ENCODE data around the gene MAP2K4. TPM values are rescaled to one million over a fixed set of nuclear protein-coding genes. Genes with fewer than 3 reads are reported as not detected.

The MAP2K4 gene
- total RNA-seq, 1 experiment from 2014 or later: 46.1 TPM

DNA sequence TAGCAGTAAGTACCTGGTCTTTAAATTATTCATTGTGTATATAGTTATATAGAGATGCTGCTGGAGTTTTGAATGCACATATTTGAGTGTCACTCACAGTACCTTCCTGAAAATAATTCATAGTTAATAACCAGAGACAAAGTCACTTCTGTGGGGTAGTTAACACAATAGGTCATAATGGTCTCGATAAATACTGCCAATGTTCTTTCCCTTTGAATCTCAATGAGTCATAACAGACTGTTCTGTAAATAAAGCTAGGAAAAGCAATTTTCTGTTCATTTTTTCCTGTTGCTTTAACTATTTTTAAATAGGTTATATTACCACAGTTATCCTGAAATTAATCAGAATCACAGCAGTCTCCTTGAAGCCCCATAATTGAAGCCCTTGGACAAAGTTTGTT lies 87.2 kb downstream of the MAP2K4 start:
- no peaks in the 10 kb centered on the region for H3K23me2 ChIP-seq (ENCODE audit: insufficient read length, low read depth, low read length, poor library complexity, severe bottlenecking)
- no peak overlapping the region for H3K56ac ChIP-seq (ENCODE audit: insufficient read length, low read depth, low read length)
- H2BK15ac ChIP-seq (ENCODE audit: low read depth, low read length): no peak overlapping the region
- Mint-ChIP-seq H3K4me1 (peaks cover 5 to 6% of the 10 kb centered on the region in 2 experiments), H3K9me3 (no peaks in the 10 kb centered on the region), H3K27ac (no peak overlapping the region), H3K27me3 (ENCODE audit: low read depth) (no peaks in the 10 kb centered on the region), H3K36me3 (ENCODE audit: insufficient read depth in 1 of 3, low read depth in 3 of 3) (peaks cover 8 to 22% (median 15%) of the 10 kb centered on the region in 3 experiments; a peak in 6 of 7 replicates), H3K4me3 (no peak overlapping the region)
- no peak overlapping the region for H2BK120ac ChIP-seq (ENCODE audit: low read depth, low read length, poor library complexity, severe bottlenecking)
- no peaks in the 10 kb centered on the region; the same call in 1 of the 2 replicates for H3K79me2 ChIP-seq (ENCODE audit: insufficient read depth, low read length)
- H2AK5ac ChIP-seq (ENCODE audit: insufficient read length, low read length): no peak overlapping the region
- no peaks in the 10 kb centered on the region for H4K20me1 ChIP-seq (ENCODE audit: control insufficient read depth, insufficient read depth, insufficient read length)
- no peak overlapping the region for H3K4me2 ChIP-seq (ENCODE audit: insufficient read depth, insufficient read length, low read length)
- H4K91ac ChIP-seq (ENCODE audit: insufficient read length, low read depth, low read length): no peak overlapping the region
- no peaks in the 10 kb centered on the region for H3K9me3 ChIP-seq (ENCODE audit: control insufficient read depth, low read depth, low read length)
- H4K5ac ChIP-seq (ENCODE audit: insufficient read length, low read depth, low read length): no peak overlapping the region
- no peak for DNase-seq
- no CpG with 5 or more reads among the region's 1 CpG for WGBS (ENCODE audit: extremely low coverage, insufficient read length, low lambda C conversion rate)
- H3K9ac ChIP-seq (ENCODE audit: extremely low read depth, insufficient read length, low read length): no peak overlapping the region
- TF ChIP-seq, protein P1, sequence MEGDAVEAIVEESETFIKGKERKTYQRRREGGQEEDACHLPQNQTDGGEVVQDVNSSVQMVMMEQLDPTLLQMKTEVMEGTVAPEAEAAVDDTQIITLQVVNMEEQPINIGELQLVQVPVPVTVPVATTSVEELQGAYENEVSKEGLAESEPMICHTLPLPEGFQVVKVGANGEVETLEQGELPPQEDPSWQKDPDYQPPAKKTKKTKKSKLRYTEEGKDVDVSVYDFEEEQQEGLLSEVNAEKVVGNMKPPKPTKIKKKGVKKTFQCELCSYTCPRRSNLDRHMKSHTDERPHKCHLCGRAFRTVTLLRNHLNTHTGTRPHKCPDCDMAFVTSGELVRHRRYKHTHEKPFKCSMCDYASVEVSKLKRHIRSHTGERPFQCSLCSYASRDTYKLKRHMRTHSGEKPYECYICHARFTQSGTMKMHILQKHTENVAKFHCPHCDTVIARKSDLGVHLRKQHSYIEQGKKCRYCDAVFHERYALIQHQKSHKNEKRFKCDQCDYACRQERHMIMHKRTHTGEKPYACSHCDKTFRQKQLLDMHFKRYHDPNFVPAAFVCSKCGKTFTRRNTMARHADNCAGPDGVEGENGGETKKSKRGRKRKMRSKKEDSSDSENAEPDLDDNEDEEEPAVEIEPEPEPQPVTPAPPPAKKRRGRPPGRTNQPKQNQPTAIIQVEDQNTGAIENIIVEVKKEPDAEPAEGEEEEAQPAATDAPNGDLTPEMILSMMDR (conservative IDR thresholded peaks at IDR 0.05): no peak
- no peak overlapping the region for H3K27ac ChIP-seq (ENCODE audit: insufficient read length, low read depth, low read length)
- no peak overlapping the region for H2BK5ac ChIP-seq (ENCODE audit: insufficient read length, low read length)
- no peak overlapping the region for H3K4ac ChIP-seq (ENCODE audit: low read depth, low read length)
- no peaks in the 10 kb centered on the region for H3K27me3 ChIP-seq (ENCODE audit: insufficient read depth, low read length)
- H3T11ph ChIP-seq (ENCODE audit: low read length): no peak overlapping the region
- no peak overlapping the region for H3K18ac ChIP-seq (ENCODE audit: insufficient read length, low read depth, low read length)
- no peak overlapping the region for H3K14ac ChIP-seq (ENCODE audit: insufficient read depth, low read length)
- no peak overlapping the region for H2AFZ ChIP-seq (ENCODE audit: low read length)
- no peak overlapping the region for H2BK12ac ChIP-seq (ENCODE audit: insufficient read length, low read depth, low read length)
- no peaks in the 10 kb centered on the region for H3K79me1 ChIP-seq (ENCODE audit: insufficient read depth, low read depth, low read length, poor library complexity, severe bottlenecking)
- H4K8ac ChIP-seq (replicated peaks; ENCODE audit: insufficient read length, low read depth, low read length): no peak overlapping the region
- H3K23ac ChIP-seq (ENCODE audit: insufficient read length, low read depth, low read length): no peak overlapping the region
- no peaks in the 10 kb centered on the region for H3K4me1 ChIP-seq (ENCODE audit: insufficient read depth, low read length)
- no peak overlapping the region for H2BK20ac ChIP-seq (ENCODE audit: low read depth, low read length, poor library complexity, severe bottlenecking)

All from H9 (cell line).